Dermis blood vessel endothelial cell (primary cell): ENCODE results near the gene TMEM132A. TPM values are rescaled to one million over a fixed set of nuclear protein-coding genes. Genes with fewer than 3 reads are reported as not detected.
A peak's percentile ranks its signal among the peaks of the same experiment; 100 is the strongest.
"Not testable (repeated sequence)": the region's sequence is repeated elsewhere in the genome, so short reads cannot be mapped to it uniquely, and the experiment has no call there.

Source experiments
- DNase-seq: peaks from one replicate; pipeline ENCODE4 v3.0.0; 2010
- total RNA-seq: library from RNA; depleted of rRNA; stranded (reverse); fragments of >200 nt; gene quantifications from 2 replicates; pipeline ENCODE4 v1.2.3, GENCODE V29; 2014

The TMEM132A gene
- total RNA-seq, 1 donor from 2014 or later: 112 TPM

DNA sequence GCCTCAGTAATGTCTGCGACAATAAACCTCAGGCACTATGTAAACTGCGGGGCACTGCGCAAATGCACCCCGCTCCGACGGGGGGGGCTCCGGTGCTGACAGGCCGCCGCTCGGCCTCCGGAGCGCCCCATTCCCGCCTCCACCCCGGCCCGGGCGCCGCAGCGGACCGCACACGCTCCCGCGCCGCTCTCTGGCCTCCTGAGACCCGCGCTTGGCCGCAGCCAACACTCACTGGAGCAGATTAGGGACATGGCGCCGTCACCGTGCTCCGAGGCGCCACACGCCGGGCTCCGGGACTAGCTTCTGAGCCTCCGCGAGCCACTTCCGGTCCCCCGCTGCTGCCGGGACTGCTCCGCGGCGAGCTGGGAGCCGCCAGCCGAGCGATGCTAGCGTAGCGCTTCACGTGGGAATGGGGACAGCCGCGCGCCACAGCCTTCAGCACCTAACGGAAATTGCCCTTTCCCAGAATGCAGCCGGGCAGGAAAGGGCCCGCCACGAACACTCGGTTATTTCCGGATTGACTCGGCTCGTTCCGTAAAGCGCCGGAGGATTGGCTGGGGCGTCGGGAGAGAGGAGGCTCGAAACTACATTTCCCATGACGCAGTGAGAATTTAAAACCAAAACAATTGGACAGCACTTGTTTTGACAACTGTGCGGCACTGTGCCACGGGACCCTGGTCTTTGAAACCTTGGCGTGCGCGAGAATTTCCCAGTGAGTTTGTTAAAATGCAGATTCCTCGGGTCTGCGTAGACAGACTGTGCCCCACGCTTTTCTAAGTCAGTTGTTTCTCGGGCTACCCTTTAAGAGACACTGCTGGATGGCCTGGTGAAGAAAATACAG, 17.9 kb upstream of the TMEM132A start, which contains the start of gene PRPF19:
TSS of gene PRPF19 (minus strand) at position 454 of the 841 bp plus-strand sequence. CDS start at position 251, 203 bp downstream.
- DNase-seq: peak; percentile 97

DNA sequence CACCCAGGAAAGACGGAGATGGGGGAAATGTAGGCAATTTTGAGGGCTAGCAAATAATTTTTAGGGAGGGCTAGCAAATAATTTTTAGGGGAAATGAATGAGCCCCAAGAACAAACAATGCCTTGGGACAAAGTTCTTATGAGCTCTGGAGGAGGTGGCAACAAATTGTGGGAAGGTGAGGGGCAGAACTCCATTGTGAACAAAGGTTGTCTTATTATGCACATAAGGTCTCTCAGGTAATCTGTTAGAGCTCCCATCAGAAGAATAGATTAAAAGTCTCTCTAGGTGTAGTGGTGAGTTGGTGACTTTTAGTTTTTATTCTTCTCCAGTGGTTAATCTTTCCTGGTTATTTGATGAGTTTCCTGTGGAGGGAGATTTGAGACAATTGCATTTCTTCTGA, 15.5 kb upstream of the TMEM132A start:
- no peak for DNase-seq

DNA sequence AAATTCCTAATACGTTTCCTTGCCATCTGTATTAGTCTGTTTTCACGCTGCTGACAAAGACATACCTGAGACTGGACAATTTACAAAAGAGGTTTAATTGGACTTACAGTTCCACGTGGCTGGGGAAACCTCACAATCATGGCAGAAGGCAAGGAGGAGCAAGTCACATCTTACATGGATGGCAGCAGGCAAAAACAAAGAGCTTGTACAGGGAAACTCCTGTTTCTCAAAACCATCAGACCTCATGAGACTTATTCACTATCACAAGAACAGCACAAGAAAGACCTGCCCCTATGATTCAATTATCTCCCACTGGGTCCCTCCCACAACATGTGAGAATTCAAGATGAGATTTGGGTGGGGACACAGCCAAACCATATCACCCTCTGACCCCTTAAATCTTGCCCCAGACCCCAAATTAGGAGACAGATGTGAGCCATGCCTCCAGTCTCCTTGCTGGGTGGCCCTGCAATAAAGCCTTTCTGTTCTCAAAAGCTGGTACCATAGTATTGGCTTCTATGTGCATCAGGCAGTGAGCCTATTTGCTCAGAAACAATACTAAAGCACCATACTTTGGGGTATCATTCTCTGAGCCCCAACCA, 14.5 kb upstream of the TMEM132A start:
- not testable (repeated sequence) for DNase-seq

DNA sequence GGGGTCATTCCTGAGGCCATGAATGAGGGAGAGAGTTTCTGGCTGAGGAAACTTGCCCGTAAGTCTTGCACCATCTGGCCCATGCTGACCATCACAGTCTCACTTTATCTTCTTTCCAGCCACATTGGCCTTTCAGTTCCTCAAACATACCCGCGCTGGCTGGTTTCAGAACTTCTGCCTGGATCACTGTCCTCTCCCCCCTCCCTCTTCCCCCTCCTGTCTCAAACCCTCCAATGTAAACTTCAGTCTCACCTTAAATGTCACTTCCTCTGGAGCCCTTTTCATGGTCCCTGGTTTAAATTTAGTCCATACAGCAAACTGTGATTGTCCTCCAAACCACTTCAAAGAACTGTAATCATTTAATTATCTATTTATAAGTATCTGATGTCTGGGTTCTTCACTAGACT, 14.0 kb upstream of the TMEM132A start:
- no peak for DNase-seq

DNA sequence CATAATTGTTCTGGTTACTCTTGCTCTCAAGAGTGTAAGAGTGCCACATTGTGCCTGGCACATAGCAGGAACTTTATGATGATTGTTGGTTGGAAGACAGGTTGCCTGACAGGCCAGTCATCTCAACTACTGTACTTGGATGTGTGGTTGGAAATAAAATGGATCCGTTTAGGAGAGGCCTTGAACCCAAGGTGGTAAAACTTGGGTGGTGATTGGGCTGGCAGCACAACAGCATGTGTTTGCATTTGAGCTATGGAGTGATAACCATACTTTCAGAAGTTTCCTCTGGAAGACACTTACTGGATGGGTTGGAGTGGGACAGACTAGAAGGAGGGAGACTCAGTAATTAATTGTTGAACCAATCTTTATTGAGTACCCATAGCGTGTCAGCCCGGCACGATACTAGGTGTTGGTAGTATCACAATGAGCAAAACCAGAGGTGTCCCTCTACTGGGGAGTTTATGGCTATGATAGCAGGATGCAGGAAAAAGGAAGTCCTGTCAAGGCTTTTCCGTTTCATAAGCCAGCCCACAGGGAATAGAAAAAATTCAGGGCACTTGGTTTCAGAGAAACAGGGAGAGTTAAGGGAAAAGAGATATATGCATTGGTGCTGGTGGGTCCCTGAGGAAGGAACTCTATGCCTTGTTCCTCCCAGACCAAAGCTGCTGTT, 13.4 kb upstream of the TMEM132A start:
- peak; percentile 40 for DNase-seq

DNA sequence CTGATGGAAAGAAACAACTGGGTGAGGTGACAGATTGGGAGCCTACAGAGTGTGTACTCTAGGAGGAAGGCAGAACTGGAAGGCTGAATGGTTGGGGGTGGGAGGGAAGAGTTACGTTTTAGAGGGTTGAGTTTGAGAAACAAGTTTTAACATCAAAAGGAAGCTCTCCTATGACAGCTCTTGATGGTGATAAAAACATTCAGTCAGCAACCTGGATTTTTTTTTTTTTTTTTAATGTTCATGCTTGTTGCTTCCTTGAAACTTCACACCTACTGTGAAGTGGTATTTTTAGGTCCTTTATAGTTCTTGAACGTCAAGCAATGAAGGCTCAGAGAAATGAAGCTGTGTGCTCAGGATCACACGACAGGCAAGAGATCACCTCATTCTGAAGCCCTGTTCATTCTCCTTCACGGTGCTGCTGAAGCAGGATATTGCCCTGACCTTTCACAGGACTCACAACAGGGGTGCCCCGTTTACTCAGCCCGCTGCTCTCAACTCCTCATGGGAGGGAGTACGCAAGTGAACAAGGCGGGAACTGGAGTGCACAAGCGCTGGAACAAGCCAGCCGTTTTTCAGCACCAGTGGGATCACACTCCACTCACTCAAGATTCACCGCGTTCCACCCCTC, 11.9 kb upstream of the TMEM132A start:
- DNase-seq: no peak

DNA sequence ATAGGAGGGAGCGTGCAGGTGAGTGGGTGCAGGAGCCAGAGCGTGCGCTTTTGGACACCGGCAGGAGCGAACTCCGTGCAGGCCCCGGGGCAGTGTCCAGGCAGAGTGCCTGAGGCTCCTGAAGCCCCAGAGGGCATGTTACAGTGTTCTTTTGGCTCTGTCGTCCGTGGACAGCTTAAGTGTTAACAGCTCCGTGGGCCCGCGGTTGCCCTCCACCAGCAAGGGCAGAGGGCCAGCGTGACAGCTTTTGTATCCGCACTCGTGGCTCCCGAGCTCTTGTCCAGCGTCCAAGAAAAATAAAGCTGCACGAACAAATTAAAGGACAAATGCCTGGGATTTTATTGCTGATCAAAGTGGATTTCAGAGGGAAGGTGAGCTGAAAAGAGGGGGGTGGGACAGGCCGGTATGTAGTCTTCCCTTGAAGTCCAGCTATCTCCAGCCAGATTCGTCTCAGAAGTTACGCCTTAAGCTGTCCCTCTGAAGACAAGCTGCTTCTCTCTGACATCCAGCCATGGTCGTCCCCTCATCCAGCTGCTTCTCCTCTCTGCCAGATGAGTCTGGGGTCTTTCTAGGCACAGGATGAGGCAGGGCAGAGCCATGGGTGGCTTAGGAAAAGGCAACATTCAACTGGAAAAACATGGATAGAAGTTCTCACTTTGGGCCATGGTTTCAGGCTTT, 11.3 kb upstream of the TMEM132A start:
- DNase-seq: peak; percentile 60

DNA sequence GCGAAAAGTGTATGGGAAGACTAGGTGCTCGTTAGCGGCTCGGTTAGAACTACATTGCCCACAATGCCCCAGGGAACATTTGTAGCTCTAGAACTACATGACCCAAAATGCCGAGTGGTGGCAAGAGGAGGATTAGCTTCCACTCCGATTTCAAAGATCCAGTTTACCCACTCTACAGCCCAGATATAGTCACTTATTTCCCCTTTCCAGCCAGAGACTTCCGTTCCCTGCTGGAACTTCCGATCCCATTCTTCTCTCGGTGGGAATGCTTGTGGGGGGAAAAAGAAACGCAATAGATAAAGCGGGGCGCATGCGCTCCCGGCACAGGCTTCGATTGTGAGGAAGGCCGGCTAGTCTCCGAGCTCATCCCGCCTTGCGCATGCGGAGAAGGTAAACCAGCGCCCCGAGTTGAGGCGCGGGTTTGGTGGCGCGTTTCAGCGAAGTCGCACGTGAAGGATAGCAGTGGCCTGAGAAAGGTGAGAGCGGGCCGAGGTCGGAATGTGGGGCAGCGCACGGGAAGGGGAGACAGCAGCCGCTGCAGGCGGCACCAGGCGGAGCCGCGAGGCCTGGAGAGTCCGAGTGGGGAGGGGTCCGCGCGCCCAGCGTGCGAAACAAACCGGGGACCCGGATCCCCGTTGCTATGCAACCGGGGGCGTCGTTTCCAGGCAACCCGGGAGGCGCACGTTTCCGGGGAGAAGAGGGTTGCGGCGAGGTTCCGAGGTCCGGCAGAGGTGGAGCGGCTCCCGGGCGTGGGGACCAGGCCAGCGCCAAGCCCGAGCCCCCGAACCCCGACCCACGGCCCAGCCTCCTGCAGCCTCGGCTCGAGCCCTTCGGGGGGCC, 10.2 kb upstream of the TMEM132A start, which contains the start of gene TMEM109:
TSS of gene TMEM109 (plus strand) at position 366 of the 840 bp plus-strand sequence. CDS start 5,536 bp downstream, outside the sequence.
- DNase-seq: peak; percentile 97

DNA sequence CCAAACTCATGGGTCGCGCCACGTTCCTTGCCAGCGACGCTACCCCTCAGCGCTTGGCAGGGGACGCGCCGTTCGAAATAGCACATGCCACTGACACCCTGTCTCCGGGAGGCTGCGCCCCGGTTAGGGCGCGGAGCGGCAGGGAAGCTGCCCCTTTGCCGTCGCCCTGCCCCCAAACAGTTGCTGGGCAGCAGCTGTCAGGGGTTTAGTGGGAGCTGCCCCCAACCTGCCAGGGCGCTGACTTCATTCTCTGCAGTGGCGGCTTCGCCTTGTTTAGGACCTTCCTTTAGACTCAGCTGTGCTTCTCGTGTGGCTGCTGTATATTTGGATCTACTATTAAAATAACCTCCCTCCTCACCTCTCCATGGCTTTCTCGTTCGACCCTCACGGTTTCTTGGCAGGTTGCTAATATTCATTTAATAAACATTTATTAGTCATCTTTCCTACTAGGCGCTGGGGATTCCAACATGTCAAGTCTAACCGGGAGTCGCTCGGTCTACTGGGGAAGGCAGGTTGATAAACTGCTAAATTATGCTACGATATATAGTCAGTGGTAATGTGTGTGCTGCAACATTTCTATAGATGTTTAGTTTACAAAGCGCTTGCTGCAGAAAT, 9.5 kb upstream of the TMEM132A start:
- peak; percentile 54 for DNase-seq

DNA sequence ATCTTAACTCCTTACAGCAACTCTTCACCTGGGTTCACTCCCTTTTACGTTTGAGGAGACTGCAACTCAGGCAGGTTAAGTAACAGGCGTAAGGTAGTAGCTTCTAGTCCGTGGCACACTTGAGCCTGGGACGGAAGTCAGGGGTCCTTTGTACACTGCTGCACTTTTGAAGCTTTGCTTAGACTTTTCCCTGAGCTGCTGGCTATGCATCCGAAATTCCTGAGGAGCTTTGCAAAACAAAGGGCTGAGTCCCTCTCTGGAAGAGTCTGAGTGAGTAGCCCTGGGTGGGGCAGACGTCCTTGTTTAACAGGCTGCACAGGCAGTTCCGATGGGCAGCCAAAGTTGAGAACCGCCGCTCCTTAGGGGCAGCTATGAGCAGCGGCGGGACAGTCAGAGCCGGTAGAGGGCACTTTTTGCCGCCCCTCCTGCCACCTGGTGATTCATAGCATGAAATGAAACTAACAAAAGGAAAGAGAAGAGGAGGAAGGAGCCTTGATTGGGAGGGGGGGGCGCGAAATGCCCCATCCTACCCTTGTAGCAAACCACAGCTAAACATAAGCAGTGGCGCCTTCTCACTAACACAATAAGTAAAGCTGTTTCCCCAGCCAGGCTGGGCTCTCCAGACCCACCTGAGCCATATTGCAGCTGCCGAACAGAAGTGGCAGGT, 8.9 kb upstream of the TMEM132A start:
- DNase-seq: peak; percentile 70

DNA sequence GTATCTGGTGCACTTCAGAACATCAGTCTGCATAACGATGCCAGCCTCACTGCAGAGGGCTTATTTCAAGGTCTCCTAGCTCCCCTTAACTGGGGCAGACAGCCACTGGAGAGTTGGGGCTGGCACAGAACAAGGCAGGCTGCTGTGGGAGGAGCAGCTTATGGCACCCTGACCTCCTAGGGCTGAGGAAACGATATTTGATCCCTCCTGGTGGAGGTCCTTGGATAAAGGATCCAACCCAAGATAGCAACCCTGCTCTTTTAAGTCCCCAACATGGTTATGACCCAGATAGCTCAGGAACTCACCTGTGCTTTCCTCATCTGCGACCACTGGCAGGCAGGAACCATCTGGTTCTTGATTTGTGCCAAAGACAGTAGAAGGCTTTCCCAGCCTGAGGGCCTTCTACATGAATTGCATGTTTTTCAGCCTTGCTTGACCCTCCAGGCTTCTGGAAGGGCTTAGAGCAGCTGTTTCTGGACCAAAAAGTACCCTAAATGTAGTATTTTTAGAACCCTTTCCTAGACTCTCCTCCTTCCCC, 7.5 kb upstream of the TMEM132A start:
- DNase-seq: no peak

DNA sequence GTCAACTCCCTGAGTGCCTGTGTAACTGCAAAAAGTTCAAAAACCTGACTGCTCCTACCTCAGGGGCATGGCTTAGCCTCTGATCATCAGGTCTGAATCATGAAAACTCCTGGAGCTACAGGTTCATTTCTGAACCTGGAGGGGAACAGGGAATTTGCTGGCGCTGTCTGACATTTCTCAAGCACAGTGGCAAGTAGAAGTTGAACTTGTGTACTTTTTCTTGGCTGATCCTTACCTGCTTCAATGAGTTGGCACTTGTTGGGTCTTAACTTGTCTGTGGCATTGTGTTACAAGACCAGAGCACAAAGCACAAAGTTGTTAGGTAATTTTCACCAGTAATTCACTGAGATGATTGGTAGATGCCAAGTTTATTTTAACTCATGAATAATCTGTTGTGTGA, 7.0 kb upstream of the TMEM132A start:
- no peak for DNase-seq

DNA sequence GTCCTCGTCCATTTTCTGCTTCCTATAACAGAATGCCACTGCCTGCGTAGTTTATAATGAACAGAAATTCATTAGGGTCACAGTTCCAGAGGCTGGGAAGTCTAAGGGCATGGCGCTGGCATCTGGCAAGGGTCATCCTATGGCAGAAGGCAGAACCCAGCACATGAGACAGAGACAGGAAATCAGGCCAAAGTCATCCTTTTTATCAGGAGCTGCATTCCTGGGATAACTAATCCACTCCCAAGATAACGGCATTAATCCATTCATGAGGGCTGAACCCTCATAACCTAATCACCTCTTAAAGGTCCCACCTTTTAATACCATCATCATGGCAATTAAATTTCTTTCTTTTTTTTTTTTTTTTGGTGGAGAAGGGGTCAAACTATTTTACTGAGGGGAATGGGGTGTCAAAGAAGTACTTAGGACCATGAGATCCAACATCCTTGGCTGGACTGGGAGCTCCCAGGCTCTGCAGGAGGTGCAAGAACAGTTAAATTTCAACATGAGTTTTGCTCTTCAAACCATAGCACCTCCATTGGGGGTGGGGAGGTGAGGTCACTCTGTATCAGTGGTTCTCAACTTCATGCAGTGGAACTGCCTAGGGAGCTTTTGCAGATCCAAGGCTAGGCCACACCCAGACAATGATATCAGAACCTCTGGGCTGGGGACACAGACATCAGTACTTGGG, 5.9 kb upstream of the TMEM132A start:
- DNase-seq: no peak

DNA sequence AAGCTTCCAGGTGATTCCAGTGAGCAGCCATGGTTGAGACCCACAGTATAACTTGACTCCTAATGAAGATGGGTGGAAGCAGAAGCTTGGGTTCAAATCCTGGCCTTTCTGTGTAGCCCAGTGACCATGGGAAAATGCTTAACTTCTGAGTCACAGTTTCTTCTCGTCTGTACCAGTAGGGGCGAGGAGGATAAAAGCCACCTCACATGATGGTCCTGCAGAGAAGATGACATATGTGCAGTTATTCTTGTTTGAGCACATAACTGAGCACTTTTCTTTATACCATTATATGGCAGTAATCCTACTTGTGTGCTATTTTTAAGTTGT, 5.4 kb upstream of the TMEM132A start:
- DNase-seq: peak; percentile 40

DNA sequence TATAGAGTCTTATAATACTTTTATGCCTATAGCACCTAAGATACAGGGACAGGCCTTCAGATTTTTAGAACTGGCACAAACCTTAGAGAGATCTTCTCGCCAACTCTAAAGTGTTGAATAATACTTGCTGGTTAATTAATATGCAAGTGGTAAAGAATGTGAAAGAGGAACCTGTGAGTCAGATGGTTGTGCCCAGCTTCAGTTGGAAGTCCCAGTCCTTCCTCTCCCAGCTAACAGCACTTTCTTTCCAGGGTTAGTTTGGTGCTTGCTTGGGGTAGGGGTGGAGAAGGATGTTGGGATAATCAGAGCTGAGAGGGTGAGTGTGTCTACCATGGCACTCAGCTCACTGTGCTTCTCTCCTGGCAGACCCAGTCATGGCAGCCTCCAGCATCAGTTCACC, 4.9 kb upstream of the TMEM132A start:
- DNase-seq: peak; percentile 33

DNA sequence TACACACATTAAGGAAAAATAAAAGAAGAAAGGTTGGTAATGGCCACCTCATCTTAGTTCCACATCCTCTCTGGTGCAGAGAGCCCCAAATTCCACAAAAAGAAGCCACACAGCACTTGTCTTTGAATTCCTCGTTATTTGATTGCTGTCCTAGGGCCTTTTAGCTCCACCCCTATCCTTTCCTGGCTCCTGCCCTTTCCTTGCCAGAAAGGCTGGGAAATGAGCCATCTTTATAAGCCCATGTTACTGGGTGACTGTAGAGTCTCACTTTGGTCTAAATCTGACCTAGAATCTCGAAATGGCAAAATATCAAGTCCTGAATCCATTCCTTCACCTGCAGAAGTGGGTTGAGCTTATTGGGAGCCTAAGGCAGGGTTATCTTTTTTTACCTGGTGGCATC, 4.3 kb upstream of the TMEM132A start:
- DNase-seq: peak; percentile 33

DNA sequence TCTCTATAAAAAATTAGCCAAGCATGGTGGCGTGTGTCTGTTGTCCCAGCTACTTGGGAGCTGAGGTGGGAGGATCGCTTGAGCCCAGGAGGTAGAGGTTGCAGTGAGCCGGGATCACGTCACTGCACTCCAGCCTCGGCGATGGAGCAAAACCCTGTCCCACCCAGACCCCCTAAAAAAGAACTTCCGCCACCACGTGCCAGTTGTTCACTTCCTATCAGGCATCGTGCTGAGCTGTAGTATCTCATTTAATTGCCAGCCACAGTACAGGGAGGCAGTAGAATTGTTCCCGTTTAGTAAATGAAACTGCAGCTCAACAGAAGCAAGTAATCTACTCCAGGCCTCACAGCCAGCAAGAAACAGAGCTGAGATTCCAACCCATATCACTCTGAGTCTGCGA, 3.0 kb upstream of the TMEM132A start:
- DNase-seq: no peak

DNA sequence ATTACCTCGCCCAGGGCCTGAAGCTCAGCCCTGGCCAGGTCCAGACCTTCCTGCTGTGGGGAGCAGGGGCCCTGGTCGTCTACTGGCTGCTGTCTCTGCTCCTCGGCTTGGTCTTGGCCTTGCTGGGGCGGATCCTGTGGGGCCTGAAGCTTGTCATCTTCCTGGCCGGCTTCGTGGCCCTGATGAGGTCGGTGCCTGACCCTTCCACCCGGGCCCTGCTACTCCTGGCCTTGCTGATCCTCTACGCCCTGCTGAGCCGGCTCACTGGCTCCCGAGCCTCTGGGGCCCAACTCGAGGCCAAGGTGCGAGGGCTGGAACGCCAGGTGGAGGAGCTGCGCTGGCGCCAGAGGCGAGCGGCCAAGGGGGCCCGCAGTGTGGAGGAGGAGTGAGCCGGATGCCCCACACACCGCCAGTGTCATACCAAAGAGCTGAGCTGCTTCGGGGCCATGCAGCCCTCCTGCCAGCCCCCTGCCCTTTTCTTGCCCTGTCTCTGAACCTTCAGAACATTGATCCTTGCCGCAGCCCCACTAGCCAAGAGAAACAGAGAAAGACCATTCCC, 2.4 kb upstream of the TMEM132A start:
- no peak for DNase-seq

DNA sequence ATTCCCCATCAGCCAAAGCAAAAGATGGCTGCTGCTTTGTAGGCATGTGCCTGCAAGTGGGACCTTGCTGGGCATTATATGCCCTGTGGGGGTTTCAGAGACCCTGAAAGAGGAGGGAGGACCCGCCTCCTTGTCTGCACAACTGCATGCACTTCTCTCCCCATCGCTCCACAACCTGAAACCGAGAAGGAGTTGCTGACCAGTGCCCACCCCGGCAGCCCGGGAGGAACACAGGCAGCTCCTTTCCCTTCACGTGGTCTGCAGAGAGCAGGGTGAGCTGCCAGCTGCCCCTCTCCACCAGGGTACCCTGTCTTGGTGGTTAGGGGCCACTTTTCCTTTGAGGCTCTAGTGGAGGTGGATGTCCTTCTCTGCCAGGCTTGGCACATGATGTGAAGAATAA, 1.4 kb upstream of the TMEM132A start:
- DNase-seq: no peak
